Smooth muscle cell (in vitro differentiated cells): Measurements from ENCODE around the gene ABAT. TPM values are rescaled to one million over a fixed set of nuclear protein-coding genes. Genes with fewer than 3 reads are reported as not detected.

ENCODE experiments used
- DNase-seq: peaks from one replicate; lab custom pipeline; 2025; ENCODE audit not compliant: unreplicated experiment; lab: John Stamatoyannopoulos, UW
- H2AFZ ChIP-seq: fragments of 200-600 bp; sonication (generic); 2 replicates; pipeline ENCODE4 v1.6.0; 2016; ENCODE audit warnings: antibody characterized with exemption, low read depth, mild to moderate bottlenecking
- H3F3A ChIP-seq: fragments of 200-600 bp; sonication (generic); 2 replicates; pipeline ENCODE4 v1.6.0; 2017; ENCODE audit warnings: antibody characterized with exemption, low read depth
- H3K27ac ChIP-seq: fragments of 200-600 bp; sonication (generic); 2 replicates; pipeline ENCODE4 v1.5.1; 2016; ENCODE audit warnings: low read depth, mild to moderate bottlenecking
- H3K27me3 ChIP-seq: fragments of 200-600 bp; sonication (generic); 2 replicates; pipeline ENCODE4 v1.6.1; 2016; ENCODE audit warnings: low read depth, mild to moderate bottlenecking
- H3K36me3 ChIP-seq: fragments of 200-600 bp; sonication (generic); 2 replicates; pipeline ENCODE4 v1.5.1; 2016; ENCODE audit warnings: low read depth
- H3K4me1 ChIP-seq: fragments of 200-600 bp; sonication (generic); 2 replicates; pipeline ENCODE4 v1.5.1; 2016; ENCODE audit warnings: low read depth
- H3K4me2 ChIP-seq: fragments of 200-600 bp; sonication (generic); 2 replicates; pipeline ENCODE4 v1.6.0; 2016; ENCODE audit warnings: mild to moderate bottlenecking
- H3K4me3 ChIP-seq: fragments of 200-600 bp; sonication (generic); 2 replicates; pipeline ENCODE4 v1.5.1; 2016; ENCODE audit warnings: mild to moderate bottlenecking
- H3K79me2 ChIP-seq: fragments of 200-600 bp; sonication (generic); 2 replicates; pipeline ENCODE4 v1.6.0; 2016; ENCODE audit warnings: low read depth, mild to moderate bottlenecking
- H3K9ac ChIP-seq: fragments of 200-600 bp; sonication (generic); 2 replicates; pipeline ENCODE4 v1.6.0; 2016; ENCODE audit warnings: low read depth
- H3K9me3 ChIP-seq: fragments of 200-600 bp; sonication (generic); replicated peaks from 2 replicates; pipeline ENCODE4 v1.5.1; 2016; ENCODE audit warnings: low read depth
- H4K20me1 ChIP-seq: fragments of 200-600 bp; sonication (generic); 2 replicates; pipeline ENCODE4 v1.6.0; 2016; ENCODE audit warnings: low read depth
- WGBS: methylation state at CpG from one replicate; pipeline ENCODE4 v1.1.7; 2016; ENCODE audit warnings: low lambda C conversion rate; 5-methylcytosine and 5-hydroxymethylcytosine counted together
- polyA plus RNA-seq: library from polyadenylated mRNA; unstranded; fragments of >200 nt; fragmentation: Nextera tagmentation; extraction: Ambion mirVana; gene quantifications from 2 replicates; pipeline ENCODE4 v1.2.1, GENCODE V29; 2016
- total RNA-seq: library from RNA; depleted of rRNA; stranded (reverse); fragments of >200 nt; gene quantifications from 2 replicates; pipeline ENCODE4 v1.2.3, GENCODE V29; 2014
- TF ChIP-seq, protein P1 (sequence below): fragments of 200-600 bp; sonication (generic); IDR thresholded peaks from 2 replicates; pipeline ENCODE4 v1.5.1; 2017; ENCODE audit warnings: borderline replicate concordance, mild to moderate bottlenecking, antibody characterized with exemption; ENCODE audit not compliant: insufficient read depth, poor library complexity, severe bottlenecking

The ABAT gene
- total and polyA plus RNA-seq, 2 experiments from 2014 or later, result 9.2 to 11.3 TPM

- Histone ChIP-seq H3K36me3 (no peaks in the 10 kb centered on the region), H3K79me2 (no peaks in the 10 kb centered on the region), H3F3A (no peaks in the 10 kb centered on the region), H2AFZ (no peak overlapping the region), H3K27ac (no peak overlapping the region), H3K4me1 (peaks cover 13% of the 10 kb centered on the region), H4K20me1 (peaks cover 5% of the 10 kb centered on the region), H3K4me2 (no peak overlapping the region), H3K9ac (no peak overlapping the region), H3K9me3 (no peaks in the 10 kb centered on the region), H3K27me3 (no peaks in the 10 kb centered on the region), H3K4me3 (no peak overlapping the region)
- 76% methylated on average over 7 of the region's 7 CpGs for WGBS
- no peak for DNase-seq
- TF ChIP-seq, protein P1, sequence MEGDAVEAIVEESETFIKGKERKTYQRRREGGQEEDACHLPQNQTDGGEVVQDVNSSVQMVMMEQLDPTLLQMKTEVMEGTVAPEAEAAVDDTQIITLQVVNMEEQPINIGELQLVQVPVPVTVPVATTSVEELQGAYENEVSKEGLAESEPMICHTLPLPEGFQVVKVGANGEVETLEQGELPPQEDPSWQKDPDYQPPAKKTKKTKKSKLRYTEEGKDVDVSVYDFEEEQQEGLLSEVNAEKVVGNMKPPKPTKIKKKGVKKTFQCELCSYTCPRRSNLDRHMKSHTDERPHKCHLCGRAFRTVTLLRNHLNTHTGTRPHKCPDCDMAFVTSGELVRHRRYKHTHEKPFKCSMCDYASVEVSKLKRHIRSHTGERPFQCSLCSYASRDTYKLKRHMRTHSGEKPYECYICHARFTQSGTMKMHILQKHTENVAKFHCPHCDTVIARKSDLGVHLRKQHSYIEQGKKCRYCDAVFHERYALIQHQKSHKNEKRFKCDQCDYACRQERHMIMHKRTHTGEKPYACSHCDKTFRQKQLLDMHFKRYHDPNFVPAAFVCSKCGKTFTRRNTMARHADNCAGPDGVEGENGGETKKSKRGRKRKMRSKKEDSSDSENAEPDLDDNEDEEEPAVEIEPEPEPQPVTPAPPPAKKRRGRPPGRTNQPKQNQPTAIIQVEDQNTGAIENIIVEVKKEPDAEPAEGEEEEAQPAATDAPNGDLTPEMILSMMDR, result no peak
Measured at GRCh38 chr16:8714174-8714573, 39.8 kb downstream of the ABAT start.

- Histone ChIP-seq H3F3A (no peaks in the 10 kb centered on the region), H3K27ac (no peak overlapping the region), H3K4me3 (no peak overlapping the region), H3K79me2 (no peaks in the 10 kb centered on the region), H3K9me3 (no peaks in the 10 kb centered on the region), H3K27me3 (no peaks in the 10 kb centered on the region), H3K9ac (no peak overlapping the region), H3K4me1 (peaks cover 13% of the 10 kb centered on the region), H2AFZ (no peak overlapping the region), H3K36me3 (no peaks in the 10 kb centered on the region), H3K4me2 (no peak overlapping the region), H4K20me1 (peaks cover 5% of the 10 kb centered on the region)
- WGBS, result 88% methylated on average over 14 of the region's 14 CpGs
- TF ChIP-seq, protein P1, result no peak
- DNase-seq, result no peak
Measured at GRCh38 chr16:8714807-8715206, 40.4 kb downstream of the ABAT start.

GRCh38 chr16:8716052-8716451, 41.6 kb downstream of the ABAT start:
- Histone ChIP-seq H3K36me3 (no peaks in the 10 kb centered on the region), H3K4me1 (peaks cover 13% of the 10 kb centered on the region), H3K9me3 (no peaks in the 10 kb centered on the region), H4K20me1 (peaks cover 5% of the 10 kb centered on the region), H3F3A (no peaks in the 10 kb centered on the region), H2AFZ (no peak overlapping the region), H3K27me3 (no peaks in the 10 kb centered on the region), H3K9ac (no peak overlapping the region), H3K4me2 (no peak overlapping the region), H3K4me3 (no peak overlapping the region), H3K79me2 (no peaks in the 10 kb centered on the region), H3K27ac (peak overlapping the region; percentile 57)
- DNase-seq, result no peak
- TF ChIP-seq, protein P1, result no peak
- WGBS, result 90% methylated on average over 6 of the region's 6 CpGs

- H4K20me1 ChIP-seq, result peaks cover 5% of the 10 kb centered on the region
- DNase-seq, result no peak
- no peak overlapping the region for H3K4me3 ChIP-seq
- H3K9me3 ChIP-seq, result no peaks in the 10 kb centered on the region
- H3K4me1 ChIP-seq, result peaks cover 13% of the 10 kb centered on the region
- H3K27ac ChIP-seq, result peak overlapping the region; percentile 57
- no peak overlapping the region for H3K9ac ChIP-seq
- H2AFZ ChIP-seq, result no peak overlapping the region
- H3K36me3 ChIP-seq, result no peaks in the 10 kb centered on the region
- TF ChIP-seq, protein P1, result no peak
- no peaks in the 10 kb centered on the region for H3K79me2 ChIP-seq
- H3K27me3 ChIP-seq, result no peaks in the 10 kb centered on the region
- H3K4me2 ChIP-seq, result no peak overlapping the region
- H3F3A ChIP-seq, result no peaks in the 10 kb centered on the region
- WGBS, result 65% methylated on average over 10 of the region's 10 CpGs
Measured at GRCh38 chr16:8716592-8716991, 42.2 kb downstream of the ABAT start.
